Breast epithelium (tissue), 4 donors: ENCODE measurements around the gene SAP25. TPM values are rescaled to one million over a fixed set of nuclear protein-coding genes. Genes with fewer than 3 reads are reported as not detected.

ENCODE experiments used
- DNase-seq, 2 donors: peaks; one replicate each; pipeline ENCODE4 v3.0.0-alpha.2; 2019; ENCODE audit warnings: low spot score in 2 of 2
- H3K27ac ChIP-seq, 2 donors: fragments of 200-600 bp; sonication (generic) in 1 of 2; one replicate each; pipeline ENCODE4 v1.5.1; 2016 to 2019; ENCODE audit warnings: mild to moderate bottlenecking in 1 of 2
- H3K27me3 ChIP-seq, 2 donors: fragments of 200-600 bp; sonication (generic) in 1 of 2; one replicate each; pipeline versions ENCODE4 v1.5.1 to v1.6.0; 2017 to 2019; ENCODE audit warnings: control low read depth in 1 of 2, mild to moderate bottlenecking in 1 of 2
- H3K36me3 ChIP-seq: fragments of 200-600 bp; one replicate; pipeline ENCODE4 v1.5.1; 2019
- H3K4me1 ChIP-seq, 2 donors: fragments of 200-600 bp; sonication (generic); one replicate each; pipeline ENCODE4 v1.5.1; 2016 to 2019; ENCODE audit warnings: control low read depth in 1 of 2
- H3K4me3 ChIP-seq, 3 donors: fragments of 200-600 bp; sonication (generic); 1 replicate in 2 of 3; 2 replicates in 1 of 3; pipeline ENCODE4 v1.5.1; 2016 to 2019; ENCODE audit warnings: mild to moderate bottlenecking in 3 of 3, moderate library complexity in 2 of 3
- H3K9me3 ChIP-seq, 2 donors: fragments of 200-600 bp; sonication (generic) in 1 of 2; one replicate each; pipeline ENCODE4 v1.5.1; 2016 to 2019; ENCODE audit warnings: control low read depth in 1 of 2
- CTCF ChIP-seq, 3 donors: fragments of 450-650 bp; IDR thresholded peaks; one replicate each; pipeline ENCODE4 v1.5.1; 2016 to 2017; ENCODE audit warnings: antibody characterized with exemption in 3 of 3, mild to moderate bottlenecking in 3 of 3, moderate library complexity in 3 of 3
- POLR2A ChIP-seq: fragments of 450-650 bp; IDR thresholded peaks from one replicate; pipeline ENCODE4 v1.6.1; 2016; ENCODE audit warnings: antibody characterized with exemption, mild to moderate bottlenecking, moderate library complexity
- POLR2AphosphoS5 ChIP-seq, 3 donors: sonication (generic); formaldehyde crosslinking; IDR thresholded peaks; one replicate each; pipeline ENCODE4 v1.6.1; 2017; ENCODE audit warnings: antibody characterized with exemption in 3 of 3
- intact Hi-C: fragments of 100-400 bp; cut with DNase I; formaldehyde crosslinking; loops from one replicate; pipeline ENCODE4 v1.15.1; 2023; ENCODE audit warnings: low total_unique reads
- total RNA-seq, 3 donors: library from RNA; depleted of rRNA; stranded (reverse); fragments of >200 nt; gene quantifications; one replicate each; pipeline ENCODE4 v1.1.0, GENCODE V29; 2016

The SAP25 gene
- total RNA-seq, 3 donors from 2014 or later: 0.96 to 2.2 (median 0.98) TPM

DNA sequence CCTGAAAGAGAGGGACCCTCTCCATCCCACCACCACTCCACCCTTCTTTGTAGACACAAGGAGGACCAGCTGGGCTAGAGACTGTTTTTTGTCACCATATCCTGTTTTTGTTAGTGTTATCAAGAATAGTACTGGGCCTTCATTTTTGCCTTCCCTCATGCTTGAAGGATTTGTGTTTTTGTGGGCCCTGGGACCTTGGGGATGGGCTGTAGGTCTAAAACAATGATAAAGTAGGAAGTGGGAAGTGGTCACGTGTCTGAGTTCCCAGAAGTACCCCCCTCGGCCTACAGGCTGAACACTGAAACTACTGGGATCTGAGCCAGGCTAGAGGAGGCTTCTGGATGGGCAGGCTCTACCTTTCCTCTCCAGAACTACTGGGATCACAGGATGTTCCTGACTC is 25.8 kb downstream of the SAP25 start:
- TF ChIP-seq POLR2A (no peak), CTCF (IDR thresholded peaks at IDR 0.05) (peak in 1 of 3 donors; percentile 8), POLR2AphosphoS5 (IDR thresholded peaks at IDR 0.05) (no peak)
- no peaks in the 10 kb centered on the region for H3K27me3 ChIP-seq
- H3K27ac ChIP-seq: peak overlapping the region; percentile 91 to 95
- intact Hi-C loops: no loop called here
- H3K36me3 ChIP-seq: no peaks in the 10 kb centered on the region
- no peaks in the 10 kb centered on the region for H3K9me3 ChIP-seq
- peaks cover 18 to 45% of the 10 kb centered on the region in 2 donors for H3K4me1 ChIP-seq
- DNase-seq: no peak
- H3K4me3 ChIP-seq: no peak overlapping the region

GRCh38 chr7:100546926-100547800 is 26.5 kb downstream of the SAP25 start:
- H3K36me3 ChIP-seq: no peaks in the 10 kb centered on the region
- H3K4me1 ChIP-seq: peaks cover 18 to 45% of the 10 kb centered on the region in 2 donors
- no peaks in the 10 kb centered on the region for H3K9me3 ChIP-seq
- DNase-seq: no peak
- intact Hi-C loops: no loop called here
- TF ChIP-seq CTCF (IDR thresholded peaks at IDR 0.05) (no peak), POLR2AphosphoS5 (IDR thresholded peaks at IDR 0.05) (no peak), POLR2A (no peak)
- H3K27ac ChIP-seq: peak overlapping the region; percentile 91 to 95
- peak overlapping the region in 1 of 3 donors; percentile 34 for H3K4me3 ChIP-seq
- no peaks in the 10 kb centered on the region for H3K27me3 ChIP-seq

GRCh38 chr7:100546129-100546925 is 27.4 kb downstream of the SAP25 start:
- H3K36me3 ChIP-seq: no peaks in the 10 kb centered on the region
- intact Hi-C loops: no loop called here
- H3K27me3 ChIP-seq: no peaks in the 10 kb centered on the region
- peak overlapping the region; percentile 91 to 95 for H3K27ac ChIP-seq
- H3K4me3 ChIP-seq: peak overlapping the region in 1 of 3 donors; percentile 34
- DNase-seq: no peak
- TF ChIP-seq POLR2AphosphoS5 (IDR thresholded peaks at IDR 0.05) (no peak), CTCF (IDR thresholded peaks at IDR 0.05) (no peak), POLR2A (no peak)
- peaks cover 18 to 45% of the 10 kb centered on the region in 2 donors for H3K4me1 ChIP-seq
- no peaks in the 10 kb centered on the region for H3K9me3 ChIP-seq

- TF ChIP-seq POLR2AphosphoS5 (IDR thresholded peaks at IDR 0.05): no peak
- no peak for TF ChIP-seq POLR2A
- peak in 2 of 3 donors; percentile 16 to 17 for TF ChIP-seq CTCF (IDR thresholded peaks at IDR 0.05)
- H3K9me3 ChIP-seq: no peaks in the 10 kb centered on the region
- H3K27me3 ChIP-seq: no peaks in the 10 kb centered on the region
- H3K27ac ChIP-seq: peak overlapping the region; percentile 91 to 95
- no peaks in the 10 kb centered on the region for H3K36me3 ChIP-seq
- DNase-seq: peak in 1 of 2 donors; percentile 44
- peaks cover 18 to 45% of the 10 kb centered on the region in 2 donors for H3K4me1 ChIP-seq
- H3K4me3 ChIP-seq: peak overlapping the region in 1 of 3 donors; percentile 34
- intact Hi-C loops: no loop called here
These were observed 28.2 kb downstream of the SAP25 start for GRCh38 chr7:100545360-100546128.
